ENCODE data around the gene CDC42EP5.
A peak's percentile ranks its signal among the peaks of the same experiment; 100 is the strongest.
"Not testable (repeated sequence)": the region's sequence is repeated elsewhere in the genome, so short reads cannot be mapped to it uniquely, and the experiment has no call there.

CDC42EP5 gene

GRCh38 chr19:54473071-54473891 is at the start of gene CDC42EP5:
CDC42EP5 (minus strand) TSS chr19:54473296; CDS start chr19:54465547, 7,749 bp downstream.
- DNase-seq (ENCODE audit: insufficient read length, low spot score) (peak; percentile 89), FAIRE-seq (no peak)
- 0 out of 2 replicates have a peak, but pooled peaks have one; percentile 16 for TF ChIP-seq POLR2A (IDR thresholded peaks at IDR 0.05; ENCODE audit: low read depth, low read length)

- no peak for TF ChIP-seq POLR2A (IDR thresholded peaks at IDR 0.05; ENCODE audit: low read depth, low read length)
- DNase-seq (ENCODE audit: insufficient read length, low spot score): no peak
These were observed 48.9 kb upstream of the CDC42EP5 start for GRCh38 chr19:54521860-54522513.

GRCh38 chr19:54521022-54521859 is 48.1 kb upstream of the CDC42EP5 start:
- DNase-seq (ENCODE audit: insufficient read length, low spot score) (no peak), FAIRE-seq (no peak)
- TF ChIP-seq POLR2A (IDR thresholded peaks at IDR 0.05; ENCODE audit: low read depth, low read length): no peak

More at GRCh38 chr19:54521860-54522513, 48.9 kb upstream of the CDC42EP5 start:
- FAIRE-seq: no peak

GRCh38 chr19:54518844-54519243 is 45.7 kb upstream of the CDC42EP5 start:
- FAIRE-seq (no peak), DNase-seq (ENCODE audit: insufficient read length, low spot score) (peak; percentile 23)
- TF ChIP-seq POLR2A (IDR thresholded peaks at IDR 0.05; ENCODE audit: low read depth, low read length): no peak

- TF ChIP-seq POLR2A (IDR thresholded peaks at IDR 0.05; ENCODE audit: low read depth, low read length): no peak
- FAIRE-seq (no peak), DNase-seq (ENCODE audit: insufficient read length, low spot score) (peak; percentile 67)
These were observed 44.4 kb upstream of the CDC42EP5 start for GRCh38 chr19:54517483-54517882.

- DNase-seq (ENCODE audit: insufficient read length, low spot score) (no peak), FAIRE-seq (no peak)
- no peak for TF ChIP-seq POLR2A (IDR thresholded peaks at IDR 0.05; ENCODE audit: low read depth, low read length)
These were observed 42.1 kb upstream of the CDC42EP5 start for GRCh38 chr19:54515156-54515555.

GRCh38 chr19:54509200-54509940 is 36.3 kb upstream of the CDC42EP5 start:
- FAIRE-seq; DNase-seq (ENCODE audit: insufficient read length, low spot score): not testable (repeated sequence)

GRCh38 chr19:54508487-54508886 is 35.4 kb upstream of the CDC42EP5 start:
- FAIRE-seq; DNase-seq (ENCODE audit: insufficient read length, low spot score): not testable (repeated sequence)

- DNase-seq (ENCODE audit: insufficient read length, low spot score) (no peak), FAIRE-seq (no peak)
- no peak for TF ChIP-seq POLR2A (IDR thresholded peaks at IDR 0.05; ENCODE audit: low read depth, low read length)
These were observed 34.7 kb upstream of the CDC42EP5 start for GRCh38 chr19:54507824-54508223.

- FAIRE-seq; DNase-seq (ENCODE audit: insufficient read length, low spot score): not testable (repeated sequence)
These were observed 34.1 kb upstream of the CDC42EP5 start for GRCh38 chr19:54507038-54507717.

GRCh38 chr19:54506079-54506478 is 33.0 kb upstream of the CDC42EP5 start:
- FAIRE-seq (no peak), DNase-seq (ENCODE audit: insufficient read length, low spot score) (no peak)
- no peak for TF ChIP-seq POLR2A (IDR thresholded peaks at IDR 0.05; ENCODE audit: low read depth, low read length)

- not testable (repeated sequence) for DNase-seq (ENCODE audit: insufficient read length, low spot score); FAIRE-seq
These were observed 32.4 kb upstream of the CDC42EP5 start for GRCh38 chr19:54505542-54505941.

- DNase-seq (ENCODE audit: insufficient read length, low spot score): no peak
- no peak for FAIRE-seq
- no peak for TF ChIP-seq POLR2A (IDR thresholded peaks at IDR 0.05; ENCODE audit: low read depth, low read length)
These were observed 29.5 kb upstream of the CDC42EP5 start, which contains the start of gene LAIR2 for GRCh38 chr19:54502518-54503048. LAIR2 (plus strand) TSS chr19:54502831; CDS start chr19:54502919, 88 bp downstream.

GRCh38 chr19:54498451-54498772 is 25.3 kb upstream of the CDC42EP5 start:
- not testable (repeated sequence) for DNase-seq (ENCODE audit: insufficient read length, low spot score); FAIRE-seq

- FAIRE-seq; DNase-seq (ENCODE audit: insufficient read length, low spot score): not testable (repeated sequence)
These were observed 24.8 kb upstream of the CDC42EP5 start for GRCh38 chr19:54497747-54498450.

- DNase-seq (ENCODE audit: insufficient read length, low spot score); FAIRE-seq: not testable (repeated sequence)
These were observed 22.2 kb upstream of the CDC42EP5 start for GRCh38 chr19:54495284-54495683.
